Body of pancreas (tissue), 4 donors: Measurements from ENCODE around the gene CFDP1.

Source experiments
- CTCF ChIP-seq, 7 experiments: fragments of 450-650 bp in 4 of 7; fragments of 200-600 bp in 3 of 7; sonication (generic) in 3 of 7; IDR thresholded peaks; one replicate each; pipeline ENCODE4 v1.5.1; 2016 to 2019; ENCODE audit warnings: antibody characterized with exemption in 7 of 7
- POLR2A ChIP-seq, 3 donors: fragments of 450-650 bp; IDR thresholded peaks; one replicate each; pipeline ENCODE4 v1.6.1; 2016; ENCODE audit warnings: antibody characterized with exemption in 3 of 3, mild to moderate bottlenecking in 2 of 3

GRCh38 chr16:75329943-75330342 is 103.4 kb downstream of the CFDP1 start:
- TF ChIP-seq CTCF (IDR thresholded peaks at IDR 0.05) (no peak), POLR2A (IDR thresholded peaks at IDR 0.05) (no peak)
